Fibroblast of gingiva (primary cell): Measurements from ENCODE around the gene NFASC.

Experiments
- DNase-seq: peaks from one replicate; pipeline ENCODE4 v3.0.0-alpha.2; 2011; ENCODE audit warnings: low read depth

NFASC gene

DNA sequence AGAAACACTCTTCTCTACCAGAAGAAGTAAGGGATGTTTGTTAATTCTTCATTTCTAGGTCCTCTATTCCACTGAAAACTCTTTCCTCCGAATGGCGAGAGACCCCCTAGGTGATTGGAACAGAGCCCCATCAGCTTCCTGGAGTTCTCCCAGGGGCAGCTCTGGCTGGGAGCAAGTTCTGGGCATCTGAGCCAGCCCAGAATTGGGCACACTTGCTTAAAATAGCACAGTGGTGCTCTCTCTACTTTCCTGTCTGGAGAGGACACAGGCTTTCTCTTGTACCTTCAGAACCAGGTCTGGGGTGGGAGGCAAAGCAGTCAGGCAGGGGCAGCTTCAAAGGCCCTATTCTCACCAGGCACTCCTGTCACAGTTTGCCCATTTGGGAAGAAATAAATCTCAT is 89.2 kb downstream of the NFASC start:
- no peak for DNase-seq

DNA sequence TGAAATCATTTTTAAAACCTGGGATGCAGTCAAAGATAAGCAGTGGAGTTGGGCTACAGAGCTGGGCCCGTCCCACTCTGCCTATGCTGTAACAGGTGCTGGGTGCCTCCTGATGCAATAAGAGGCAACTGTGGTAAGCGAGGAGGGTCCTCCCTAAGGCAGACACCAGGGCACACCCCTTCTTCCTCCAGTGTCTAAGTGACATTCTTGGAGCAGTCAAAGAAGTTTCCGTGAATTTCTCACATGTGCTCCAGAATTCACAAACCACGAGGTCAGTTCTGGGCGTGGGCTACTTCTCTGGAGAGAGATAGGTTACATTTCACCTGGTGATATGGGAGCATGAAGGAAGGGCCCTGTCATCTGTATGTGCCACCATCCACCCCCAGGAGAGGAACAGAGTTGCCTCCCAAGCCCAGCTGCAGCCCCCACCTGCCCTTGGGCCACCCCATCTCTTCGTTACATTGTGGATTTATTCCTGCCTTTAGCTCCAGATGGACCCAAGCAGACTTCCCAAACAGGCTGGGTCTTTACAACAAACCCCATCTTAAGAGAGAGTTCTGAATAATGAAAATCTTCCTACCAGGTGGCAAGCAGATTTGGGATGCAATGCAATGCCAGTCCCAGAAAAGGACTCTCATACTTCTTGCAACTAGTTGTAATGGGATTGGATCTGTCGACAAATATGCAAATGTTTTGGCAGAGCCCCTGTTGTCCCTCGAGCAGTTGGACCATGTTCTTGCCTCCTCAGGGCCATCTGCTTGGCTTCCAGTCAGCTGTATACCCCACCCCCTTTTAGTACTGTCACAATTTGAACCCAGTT is 89.9 kb downstream of the NFASC start:
- no peak for DNase-seq

DNA sequence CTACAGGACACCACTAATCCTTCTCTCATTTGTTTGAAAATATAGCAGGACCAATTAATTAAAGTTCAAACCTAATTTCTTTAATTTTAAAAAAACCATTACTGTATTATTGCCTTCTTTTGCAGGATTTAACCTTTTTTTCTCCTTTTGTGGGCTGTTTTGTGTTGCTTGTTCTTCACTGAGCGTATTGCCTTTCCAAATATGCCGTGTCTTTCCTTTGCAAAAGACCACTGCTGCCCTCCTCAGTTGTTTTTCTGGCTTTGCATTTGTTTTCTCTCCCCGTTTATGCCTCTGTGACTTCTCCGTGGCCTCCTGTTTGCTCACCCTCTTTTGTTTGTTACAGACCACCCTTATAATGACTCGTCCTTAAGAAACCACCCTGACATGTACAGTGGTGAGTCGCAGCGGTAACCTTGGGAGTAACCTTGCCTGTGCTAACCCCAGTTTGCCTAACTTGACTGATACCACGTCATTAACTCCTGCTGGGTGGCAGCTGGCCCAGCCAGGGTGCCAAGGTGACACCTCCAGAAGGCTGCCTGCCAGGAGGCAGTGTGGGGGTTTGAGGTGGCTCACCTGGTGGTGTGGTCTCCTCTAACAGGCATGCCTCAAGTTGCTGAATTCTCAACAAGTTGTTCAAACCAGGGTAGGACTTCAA is 91.2 kb downstream of the NFASC start:
- no peak for DNase-seq

DNA sequence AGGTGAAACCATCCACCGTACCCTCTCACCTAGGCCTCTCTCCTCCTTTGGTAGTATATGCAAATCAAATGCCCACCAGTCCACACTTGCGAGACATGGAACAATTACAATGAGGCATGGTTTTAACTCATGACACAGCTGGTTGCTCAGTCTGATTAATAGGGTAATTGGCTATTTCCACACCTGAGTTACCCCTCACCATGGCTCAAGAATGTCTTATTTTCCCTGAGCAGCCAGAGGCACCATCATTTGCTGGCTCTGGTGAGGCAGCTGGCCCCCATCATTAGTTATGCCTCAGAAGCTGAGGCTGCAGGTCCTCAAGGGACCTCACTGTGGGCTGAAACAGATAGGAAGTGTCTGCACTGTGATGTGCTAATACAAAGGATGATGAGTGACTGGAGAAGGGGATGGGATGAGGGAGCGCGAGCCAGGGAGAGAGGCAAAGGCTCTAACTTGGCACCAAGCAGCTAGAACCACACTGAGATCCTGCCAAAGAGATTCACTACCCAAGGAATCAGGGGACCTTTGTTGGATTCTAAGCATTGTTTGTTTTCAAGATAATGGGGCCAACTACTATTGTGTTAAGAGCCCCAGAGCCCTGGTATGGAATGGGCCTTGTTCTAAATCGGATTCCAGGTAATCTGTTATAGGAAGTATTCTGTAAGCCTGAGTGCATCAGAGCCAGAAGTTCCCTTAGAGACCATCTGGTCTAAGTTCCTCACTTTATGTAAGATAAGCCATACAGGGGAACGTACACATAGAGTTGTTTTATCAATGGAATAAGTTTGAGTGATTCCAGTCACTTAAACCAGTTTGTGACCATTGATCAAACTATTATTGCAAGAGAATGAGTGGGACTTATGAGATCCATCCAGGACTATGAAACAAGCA is 92.3 kb downstream of the NFASC start:
- DNase-seq: no peak

DNA sequence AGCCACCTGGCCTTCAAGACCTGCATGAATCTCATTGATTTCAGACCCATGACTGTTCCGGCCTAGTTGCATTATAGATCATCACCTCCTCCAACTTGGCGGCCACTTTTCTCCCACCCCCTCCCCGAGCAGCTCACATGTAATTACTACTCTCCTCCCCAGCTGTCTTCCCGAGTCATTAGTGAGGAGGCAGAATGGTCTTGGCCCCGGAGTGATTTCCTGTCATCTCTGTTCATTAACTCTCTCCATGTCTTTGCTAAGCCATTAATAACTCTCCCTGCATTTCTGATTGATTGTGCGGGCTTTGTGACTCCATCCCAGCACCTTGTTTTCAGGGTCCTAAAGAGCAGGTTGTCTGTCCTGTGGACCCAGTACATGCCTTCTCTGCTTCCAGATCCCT is 96.8 kb downstream of the NFASC start:
- no peak for DNase-seq

DNA sequence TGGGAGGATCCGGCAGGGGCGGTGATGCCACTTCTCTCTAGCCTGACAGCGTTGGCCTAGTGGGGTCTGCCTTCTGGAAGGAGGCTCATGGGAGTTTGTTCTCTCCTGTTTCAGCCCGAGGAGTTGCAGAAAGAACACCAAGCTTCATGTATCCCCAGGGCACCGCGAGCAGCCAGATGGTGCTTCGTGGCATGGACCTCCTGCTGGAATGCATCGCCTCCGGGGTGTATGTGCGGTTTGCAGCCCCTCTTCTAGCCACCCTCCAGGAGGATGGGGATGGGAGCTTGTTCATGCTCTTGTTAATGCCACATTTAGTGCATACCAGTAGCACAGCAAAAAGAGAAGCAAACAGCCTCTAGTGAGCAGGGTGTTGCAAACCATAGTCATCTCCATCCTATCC is 97.5 kb downstream of the NFASC start:
- DNase-seq: no peak

DNA sequence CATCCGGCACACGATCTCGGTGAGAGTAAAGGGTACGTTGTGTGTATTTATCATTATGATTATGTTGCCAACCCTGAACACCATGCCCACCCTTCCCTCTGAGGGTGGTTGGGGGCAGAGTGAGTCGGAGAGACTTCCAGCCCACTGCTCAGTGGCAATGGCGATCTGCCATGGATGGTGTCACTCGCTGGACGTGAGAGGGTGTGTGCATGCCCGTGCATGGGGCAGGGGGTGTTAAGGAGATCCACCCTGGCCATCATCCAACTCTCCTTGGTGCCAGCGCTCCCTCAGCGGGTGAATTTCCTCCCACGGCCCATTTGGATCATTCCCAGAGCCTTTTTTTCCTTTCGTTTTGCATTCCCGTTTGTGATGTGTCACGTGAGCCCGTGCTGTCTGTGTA is 98.3 kb downstream of the NFASC start:
- DNase-seq: no peak

DNA sequence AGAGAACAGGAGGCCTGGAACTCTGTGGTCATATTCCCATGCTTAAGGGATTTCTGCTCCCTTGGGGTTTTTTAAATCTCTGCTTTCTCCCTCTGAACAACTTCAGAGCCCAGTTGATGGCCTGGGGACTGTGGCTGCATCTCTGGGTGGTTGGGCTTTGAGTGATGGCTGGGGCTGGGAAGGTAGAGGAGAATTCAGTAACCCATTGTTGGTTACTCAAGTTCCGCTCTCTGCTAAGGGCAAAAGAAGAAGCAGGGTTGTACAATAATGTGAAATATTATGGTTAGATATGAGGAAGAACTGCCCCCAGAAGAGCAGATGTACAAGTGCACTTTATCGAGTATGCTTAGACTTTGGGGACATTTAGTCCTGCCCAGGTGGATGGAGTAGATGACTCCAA is 100.3 kb downstream of the NFASC start:
- DNase-seq: no peak

DNA sequence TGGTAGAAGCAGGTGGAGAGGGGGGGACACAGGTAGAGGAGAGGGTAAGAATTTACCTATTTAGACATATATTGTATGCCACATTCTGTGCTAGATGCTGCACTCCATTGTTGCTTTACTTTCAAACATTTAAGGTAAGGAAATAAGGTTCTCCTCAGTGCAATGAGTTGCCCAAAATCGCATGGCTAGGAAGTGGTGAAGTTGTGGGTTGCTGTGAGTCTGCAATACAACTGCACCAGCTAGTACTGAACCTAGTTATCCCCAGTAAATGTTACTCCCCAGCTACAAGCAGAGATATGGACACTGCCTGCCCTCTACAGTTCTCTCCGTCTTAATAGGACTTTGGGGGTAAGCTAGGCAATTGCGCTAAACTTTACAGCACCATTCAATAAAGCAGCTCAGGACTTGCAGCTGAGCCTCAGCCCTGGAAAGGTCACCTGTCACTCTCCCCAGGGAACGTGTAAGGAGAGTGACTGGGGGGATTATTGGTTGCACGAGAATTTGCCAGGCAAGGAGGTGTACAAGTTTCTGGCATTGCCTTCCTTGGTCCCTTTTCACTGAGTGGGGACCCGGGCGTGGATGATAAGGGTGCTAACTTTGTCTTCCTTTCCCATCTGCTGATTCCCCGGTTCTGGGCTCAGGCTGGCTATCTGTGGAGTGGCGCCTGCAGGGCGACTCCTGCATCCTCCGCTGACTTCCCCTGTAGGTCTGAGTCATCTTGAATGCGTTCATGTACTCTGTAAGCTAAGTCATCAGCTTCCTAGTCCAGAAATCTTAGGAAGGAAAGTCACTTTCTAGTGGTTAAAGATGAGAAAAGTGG is 101.1 kb downstream of the NFASC start:
- peak; percentile 37 for DNase-seq

DNA sequence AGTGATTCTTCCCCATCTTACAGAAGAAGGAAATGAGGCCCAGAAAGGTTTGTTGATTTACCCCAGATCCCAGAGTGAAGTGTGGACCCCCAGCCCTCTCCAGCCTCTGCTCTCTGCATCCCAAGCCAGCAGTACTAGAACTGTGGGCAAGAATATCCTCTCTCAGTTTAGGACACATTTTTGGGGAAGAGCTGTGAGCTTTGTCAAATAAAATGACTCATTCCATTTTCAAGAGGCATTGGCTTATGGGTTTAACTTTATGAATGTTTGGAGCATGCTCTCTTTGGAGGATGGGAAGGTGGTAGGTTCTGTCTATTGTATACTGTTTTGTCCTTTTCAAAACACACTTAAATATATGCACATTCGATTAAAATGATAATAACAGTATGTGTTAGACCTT is 101.8 kb downstream of the NFASC start:
- no peak for DNase-seq

DNA sequence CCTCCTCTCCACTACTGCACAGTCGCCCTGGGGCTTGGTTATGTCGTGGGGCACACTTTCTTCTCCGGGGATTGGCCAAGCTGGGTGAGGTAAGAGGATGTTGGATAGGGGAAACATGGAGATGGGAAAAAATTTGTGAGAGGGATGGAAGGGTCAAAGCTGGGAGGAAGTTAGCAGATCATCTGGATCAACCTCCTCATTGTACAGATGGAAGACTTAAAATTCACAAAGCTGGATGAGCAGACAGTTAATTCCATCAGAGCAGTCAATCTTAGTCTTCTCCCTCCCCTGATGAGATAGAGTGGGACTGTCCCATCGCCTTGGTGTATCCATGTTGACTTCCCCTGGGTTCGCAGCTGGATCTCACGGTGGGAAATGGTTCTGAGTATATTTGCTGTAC is 102.8 kb downstream of the NFASC start:
- DNase-seq: no peak

DNA sequence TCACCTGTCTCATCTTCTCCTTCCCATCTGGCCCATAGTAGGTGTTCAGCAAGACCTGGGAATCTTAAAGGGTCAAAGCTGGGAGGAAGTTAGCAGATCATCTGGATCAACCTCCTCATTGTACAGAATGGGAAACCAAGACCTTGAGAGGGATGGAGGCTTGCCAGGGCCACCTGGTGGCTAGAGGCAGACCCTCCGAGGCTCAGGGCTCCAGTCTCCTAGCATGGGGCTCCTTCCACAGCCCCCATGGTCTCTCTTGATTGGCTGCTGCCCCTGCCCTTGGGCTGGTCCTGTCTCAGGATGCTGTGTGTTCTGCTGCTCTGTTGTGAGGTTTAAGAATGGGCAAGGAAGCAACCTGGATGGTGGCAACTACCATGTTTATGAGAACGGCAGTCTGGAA is 103.7 kb downstream of the NFASC start:
- DNase-seq: no peak

DNA sequence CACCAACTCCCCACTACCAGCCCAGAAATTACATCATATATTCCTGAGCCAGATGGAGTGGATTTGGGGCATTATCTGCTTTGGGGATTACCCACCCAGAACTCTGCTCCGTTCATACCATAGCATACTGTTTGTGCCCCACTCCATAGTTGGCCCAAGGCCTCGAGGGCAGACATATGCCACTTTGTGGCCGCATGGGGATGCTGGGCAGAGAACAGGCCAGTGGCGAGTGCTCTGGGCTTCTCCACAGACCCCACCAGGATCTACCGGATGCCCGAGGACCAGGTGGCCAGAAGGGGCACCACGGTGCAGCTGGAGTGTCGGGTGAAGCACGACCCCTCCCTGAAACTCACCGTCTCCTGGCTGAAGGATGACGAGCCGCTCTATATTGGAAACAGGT is 104.4 kb downstream of the NFASC start:
- DNase-seq: no peak

DNA sequence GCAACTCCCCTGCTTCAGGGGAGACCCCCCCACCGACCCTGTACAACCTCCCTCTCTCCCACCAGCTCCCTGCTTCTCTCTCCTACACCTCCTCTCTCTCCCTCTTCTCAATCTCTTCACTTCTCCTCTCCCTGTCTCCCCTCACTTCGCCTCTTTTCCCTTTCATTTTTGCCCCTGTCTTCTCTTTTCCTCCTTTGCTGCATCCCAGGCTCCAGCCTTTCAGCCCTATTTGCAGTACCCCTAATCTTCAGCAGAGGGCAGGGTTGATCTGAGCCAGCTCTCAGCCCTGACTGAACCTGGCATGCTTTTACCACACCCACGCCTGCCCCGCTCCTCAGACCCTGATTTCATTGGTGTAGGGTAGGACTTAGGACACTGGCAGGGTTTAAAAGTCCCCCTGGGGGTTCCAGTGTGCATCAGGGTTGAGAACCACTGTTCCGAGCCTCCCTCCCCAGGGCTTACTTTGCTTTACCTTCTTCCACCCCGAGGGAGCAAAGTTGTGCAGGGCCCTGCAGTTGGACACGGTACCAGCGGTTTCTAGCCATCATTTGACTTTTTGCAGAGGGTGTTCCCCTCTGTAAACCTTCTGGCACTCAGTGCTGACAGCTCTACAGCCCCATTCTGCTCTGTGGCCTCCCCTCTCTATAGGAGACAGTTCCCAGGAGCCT is 105.0 kb downstream of the NFASC start:
- DNase-seq: peak; percentile 32

DNA sequence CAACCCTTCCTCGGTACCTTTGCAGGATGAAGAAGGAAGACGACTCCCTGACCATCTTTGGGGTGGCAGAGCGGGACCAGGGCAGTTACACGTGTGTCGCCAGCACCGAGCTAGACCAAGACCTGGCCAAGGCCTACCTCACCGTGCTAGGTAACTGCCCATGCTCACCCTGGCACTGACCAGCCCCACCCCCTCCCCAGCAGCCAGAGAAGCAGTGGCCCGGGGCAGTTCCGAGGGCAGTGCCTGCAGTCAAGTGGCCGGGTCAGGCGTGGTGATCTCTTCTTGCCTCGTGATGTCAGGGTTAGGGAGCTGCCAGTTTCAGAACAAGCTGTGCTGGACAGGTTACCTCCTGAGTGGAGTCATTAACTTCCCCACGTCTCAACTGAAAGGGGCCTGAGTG is 106.0 kb downstream of the NFASC start:
- DNase-seq: no peak

DNA sequence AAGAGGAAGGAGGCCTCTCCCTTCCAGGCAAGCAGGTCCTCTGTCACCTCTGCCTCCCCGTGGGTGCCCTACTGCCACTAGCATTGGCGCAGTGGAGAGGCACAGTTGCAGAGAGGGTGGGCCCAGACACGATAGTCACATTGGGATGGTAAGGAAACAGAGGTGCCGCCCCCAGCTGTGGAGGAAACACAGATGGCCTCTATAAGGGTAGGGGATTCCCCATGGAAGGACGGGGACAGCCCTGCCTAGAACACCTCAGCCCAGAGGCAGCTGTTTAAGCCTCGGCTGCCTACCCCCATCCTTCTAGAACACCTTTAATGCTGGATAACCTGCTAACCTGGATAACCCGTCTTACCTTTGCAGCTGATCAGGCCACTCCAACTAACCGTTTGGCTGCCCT is 106.7 kb downstream of the NFASC start:
- DNase-seq: no peak

DNA sequence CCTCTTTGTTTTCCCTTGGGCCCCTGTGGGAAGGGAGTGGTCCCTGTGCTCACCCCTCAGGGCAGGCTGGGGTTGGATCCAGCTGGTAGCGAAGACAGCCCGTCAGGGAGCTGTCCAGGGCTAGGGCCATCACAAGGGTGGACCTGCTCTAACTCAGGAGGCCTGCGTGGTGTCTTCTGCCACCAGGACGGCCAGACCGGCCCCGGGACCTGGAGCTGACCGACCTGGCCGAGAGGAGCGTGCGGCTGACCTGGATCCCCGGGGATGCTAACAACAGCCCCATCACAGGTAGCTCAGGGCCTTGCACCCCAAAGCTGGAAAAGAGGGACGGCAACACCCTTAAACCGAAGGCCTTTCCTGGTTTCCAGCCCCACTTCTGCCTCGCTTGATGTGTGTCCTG is 108.1 kb downstream of the NFASC start:
- no peak for DNase-seq

DNA sequence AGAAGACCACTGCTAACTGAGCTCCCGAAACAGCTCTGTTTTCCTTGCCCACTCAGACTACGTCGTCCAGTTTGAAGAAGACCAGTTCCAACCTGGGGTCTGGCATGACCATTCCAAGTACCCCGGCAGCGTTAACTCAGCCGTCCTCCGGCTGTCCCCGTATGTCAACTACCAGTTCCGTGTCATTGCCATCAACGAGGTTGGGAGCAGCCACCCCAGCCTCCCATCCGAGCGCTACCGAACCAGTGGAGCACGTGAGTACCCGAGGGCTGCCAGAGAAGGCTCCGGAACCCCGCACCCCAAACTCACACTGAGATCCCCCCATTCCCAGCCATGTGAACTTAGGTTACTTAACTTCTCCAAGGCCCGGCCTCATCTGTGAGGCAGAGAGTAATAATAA is 108.6 kb downstream of the NFASC start:
- DNase-seq: no peak

DNA sequence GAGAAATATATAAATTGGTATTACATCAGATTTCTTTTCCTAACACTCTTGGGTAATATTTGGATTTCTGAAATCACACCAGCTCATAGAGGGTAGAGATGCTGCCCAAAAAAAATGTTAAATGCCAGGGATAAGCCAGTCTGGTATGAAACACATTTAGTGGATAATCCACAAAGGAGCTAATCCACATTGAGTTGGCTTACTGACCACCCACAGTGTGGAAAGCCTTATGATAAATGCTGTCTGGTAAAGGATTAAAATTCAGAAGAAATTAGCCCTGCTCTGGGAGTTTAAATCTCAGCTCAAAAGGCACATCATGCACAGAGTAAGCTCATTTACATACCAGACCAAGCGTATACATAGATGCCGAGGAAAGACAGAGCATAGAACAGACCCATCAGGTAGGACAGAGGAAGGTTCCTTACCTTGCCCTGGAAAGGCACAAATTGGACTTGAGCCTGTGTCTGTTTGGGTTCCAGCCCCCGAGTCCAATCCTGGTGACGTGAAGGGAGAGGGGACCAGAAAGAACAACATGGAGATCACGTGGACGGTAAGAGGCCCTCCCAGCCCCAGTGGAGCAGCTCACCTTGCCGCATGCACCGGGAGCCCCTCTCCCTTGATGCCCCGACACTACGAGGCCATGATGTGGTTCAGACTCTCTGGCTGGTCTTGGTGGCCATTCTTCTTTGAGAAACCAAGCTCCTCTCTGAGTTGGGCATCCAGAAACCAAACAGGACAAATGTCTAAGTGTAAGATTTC is 109.4 kb downstream of the NFASC start:
- no peak for DNase-seq

DNA sequence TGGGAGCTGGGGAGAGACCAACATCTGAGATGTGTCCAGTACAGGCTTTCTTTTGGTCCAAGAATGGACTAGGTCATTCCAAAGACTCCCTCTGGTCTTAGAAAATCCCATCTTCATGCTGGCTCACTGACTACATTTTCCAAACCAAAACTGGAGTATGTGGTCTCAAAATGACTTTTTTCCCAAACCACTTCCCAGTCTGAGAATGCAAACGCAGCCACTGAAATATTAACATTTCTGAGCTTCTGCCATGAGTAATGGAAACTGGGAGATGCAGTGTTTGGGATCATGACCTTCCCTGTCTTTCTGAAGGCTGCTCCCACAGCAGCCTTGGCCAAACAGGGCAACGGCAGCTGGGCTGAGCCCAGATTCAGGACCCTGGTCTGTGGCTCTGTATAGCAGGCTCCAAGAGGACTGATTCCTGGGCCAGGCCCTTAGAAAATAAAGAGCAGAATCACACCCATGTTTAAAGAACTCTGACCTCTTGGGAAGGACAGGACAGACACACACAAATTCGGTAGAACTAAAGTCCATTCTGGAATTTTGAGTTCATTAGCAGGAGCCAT is 110.3 kb downstream of the NFASC start:
- no peak for DNase-seq
